Gastrocnemius medialis (tissue), 4 donors: ENCODE results near the gene ACSL1. TPM values are rescaled to one million over a fixed set of nuclear protein-coding genes. Genes with fewer than 3 reads are reported as not detected.

ENCODE experiments used
- ATAC-seq, 2 donors: fragments of 150-250 bp; one replicate each; pipeline ENCODE4 v1.9.1; 2016
- DNase-seq, 2 donors: peaks; one replicate each; pipeline ENCODE4 v3.0.0-alpha.2; 2019
- H3K27ac ChIP-seq, 4 donors: fragments of 200-600 bp; sonication (generic); 1 replicate in 1 of 4; 2 replicates in 3 of 4; pipeline ENCODE4 v1.5.1; 2016 to 2018; ENCODE audit warnings: mild to moderate bottlenecking in 2 of 4, moderate library complexity in 1 of 4
- H3K27me3 ChIP-seq, 3 donors: fragments of 200-600 bp; sonication (generic) in 2 of 3; 1 replicate in 1 of 3; 2 replicates in 2 of 3; pipeline versions ENCODE4 v1.5.1 to v1.6.0; 2016 to 2019; ENCODE audit warnings: mild to moderate bottlenecking in 1 of 3, moderate library complexity in 1 of 3
- H3K36me3 ChIP-seq, 2 donors: fragments of 200-600 bp; sonication (generic) in 1 of 2; one replicate each; pipeline ENCODE4 v1.5.1; 2017 to 2018
- H3K4me1 ChIP-seq, 2 donors: fragments of 200-600 bp; sonication (generic) in 1 of 2; one replicate each; pipeline ENCODE4 v1.5.1; 2016 to 2017; ENCODE audit warnings: mild to moderate bottlenecking in 2 of 2
- H3K4me3 ChIP-seq, 4 donors: fragments of 200-600 bp; sonication (generic) in 3 of 4; 1 replicate in 1 of 4; 2 replicates in 3 of 4; pipeline ENCODE4 v1.5.1; 2016 to 2019; ENCODE audit warnings: mild to moderate bottlenecking in 2 of 4
- H3K9me3 ChIP-seq, 3 donors: fragments of 200-600 bp; sonication (generic) in 2 of 3; 1 replicate in 1 of 3; 2 replicates in 2 of 3; pipeline ENCODE4 v1.5.1; 2016 to 2019
- POLR2A ChIP-seq, 2 donors: fragments of 450-650 bp; IDR thresholded peaks; one replicate each; pipeline ENCODE4 v1.6.1; 2017; ENCODE audit warnings: antibody characterized with exemption in 2 of 2, mild to moderate bottlenecking in 2 of 2, moderate library complexity in 2 of 2
- in situ Hi-C, 4 donors: fragments of 200-750 bp; cut with MboI; loops; one replicate each; pipeline versions ENCODE4 v1.15.0 to v1.8.0; 2017; ENCODE audit warnings: low sequenced_read_pairs in 4 of 4
- intact Hi-C: fragments of 100-400 bp; cut with DNase I; formaldehyde crosslinking; loops from one replicate; pipeline ENCODE4 v1.15.1; 2023; ENCODE audit warnings: low total_unique reads
- total RNA-seq, 4 donors: library from RNA; depleted of rRNA; stranded (reverse); fragments of >200 nt; gene quantifications; one replicate each; pipeline versions ENCODE4 v1.1.0 to v1.2.3, GENCODE V29; 2016
- TF ChIP-seq, protein P1 (sequence below), 5 experiments: fragments of 450-650 bp in 3 of 5; fragments of 200-600 bp in 2 of 5; sonication (generic) in 2 of 5; IDR thresholded peaks in 4 of 5; conservative IDR thresholded peaks in 1 of 5; 1 replicate in 4 of 5; 2 replicates in 1 of 5; pipeline ENCODE4 v1.5.1; 2016 to 2019; ENCODE audit warnings: antibody characterized with exemption in 5 of 5, mild to moderate bottlenecking in 3 of 5, moderate library complexity in 3 of 5

The ACSL1 gene
- total RNA-seq, 4 donors from 2014 or later, result 591 to 2,181 (median 1,316) TPM

DNA sequence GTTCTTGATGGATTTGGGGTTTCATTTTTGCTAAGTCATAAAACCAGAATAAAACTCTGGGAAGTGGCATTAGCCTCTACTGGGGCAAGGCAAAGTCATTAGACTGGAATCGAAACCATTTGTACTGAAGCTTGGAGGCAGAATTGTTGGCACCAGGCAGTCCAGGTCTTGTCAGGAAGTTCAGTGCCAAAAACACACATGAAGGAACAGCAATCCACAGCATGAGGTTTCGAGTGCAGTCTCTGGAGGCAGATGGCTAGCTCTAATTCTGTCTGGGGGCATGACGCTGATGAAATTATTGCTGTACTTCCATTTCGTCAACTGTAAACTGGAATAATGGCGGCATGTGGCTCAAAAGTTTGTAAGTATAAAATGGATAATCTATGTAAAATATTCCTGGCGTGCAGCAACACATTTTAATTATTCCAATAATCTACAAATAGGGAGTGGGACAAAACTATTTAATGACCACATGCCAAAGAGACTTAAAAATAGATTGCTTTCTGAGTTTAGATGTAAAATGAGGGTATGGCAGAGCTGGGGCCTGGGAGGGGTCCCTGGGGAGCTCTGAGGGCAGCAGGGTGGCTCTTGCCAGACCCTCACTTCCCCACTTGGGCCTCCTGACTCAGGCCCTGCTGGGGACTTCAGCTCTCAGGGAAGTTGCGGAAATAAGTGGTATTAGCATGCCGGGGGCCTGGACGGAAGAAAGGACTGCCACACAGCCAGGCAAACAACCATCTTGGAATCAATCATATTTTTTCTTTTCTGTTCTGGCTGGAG, 73.1 kb downstream of the ACSL1 start:
- peak in 1 of 2 donors; percentile 41 for DNase-seq
- H3K9me3 ChIP-seq, result no peaks in the 10 kb centered on the region
- TF ChIP-seq POLR2A (IDR thresholded peaks at IDR 0.05), result no peak
- TF ChIP-seq, protein P1, sequence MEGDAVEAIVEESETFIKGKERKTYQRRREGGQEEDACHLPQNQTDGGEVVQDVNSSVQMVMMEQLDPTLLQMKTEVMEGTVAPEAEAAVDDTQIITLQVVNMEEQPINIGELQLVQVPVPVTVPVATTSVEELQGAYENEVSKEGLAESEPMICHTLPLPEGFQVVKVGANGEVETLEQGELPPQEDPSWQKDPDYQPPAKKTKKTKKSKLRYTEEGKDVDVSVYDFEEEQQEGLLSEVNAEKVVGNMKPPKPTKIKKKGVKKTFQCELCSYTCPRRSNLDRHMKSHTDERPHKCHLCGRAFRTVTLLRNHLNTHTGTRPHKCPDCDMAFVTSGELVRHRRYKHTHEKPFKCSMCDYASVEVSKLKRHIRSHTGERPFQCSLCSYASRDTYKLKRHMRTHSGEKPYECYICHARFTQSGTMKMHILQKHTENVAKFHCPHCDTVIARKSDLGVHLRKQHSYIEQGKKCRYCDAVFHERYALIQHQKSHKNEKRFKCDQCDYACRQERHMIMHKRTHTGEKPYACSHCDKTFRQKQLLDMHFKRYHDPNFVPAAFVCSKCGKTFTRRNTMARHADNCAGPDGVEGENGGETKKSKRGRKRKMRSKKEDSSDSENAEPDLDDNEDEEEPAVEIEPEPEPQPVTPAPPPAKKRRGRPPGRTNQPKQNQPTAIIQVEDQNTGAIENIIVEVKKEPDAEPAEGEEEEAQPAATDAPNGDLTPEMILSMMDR (IDR thresholded peaks at IDR 0.05 in 4 of 5, conservative IDR thresholded peaks at IDR 0.05 in 1 of 5), result no peak
- intact Hi-C loops (loop anchor here (5.0 kb wide), 1 partner anchor 40 kb away; no protein-coding TSS in a partner anchor), in situ Hi-C loops (loop anchor here in 2 of 4 donors (10.0 to 25.0 kb wide), 2 partner anchors 62 to 385 kb away; partner anchors contain the start of gene SLC25A4 (in 1 of the 2))
- peaks cover 45 to 54% of the 10 kb centered on the region in 2 donors for H3K4me1 ChIP-seq
- ATAC-seq, result peak in 1 of 2 donors; percentile 14
- H3K4me3 ChIP-seq, result no peak overlapping the region
- peaks cover 0 to 32% of the 10 kb centered on the region in 2 donors for H3K36me3 ChIP-seq
- peak overlapping the region; percentile 74 to 85 (median 78) for H3K27ac ChIP-seq
- H3K27me3 ChIP-seq, result no peaks in the 10 kb centered on the region

DNA sequence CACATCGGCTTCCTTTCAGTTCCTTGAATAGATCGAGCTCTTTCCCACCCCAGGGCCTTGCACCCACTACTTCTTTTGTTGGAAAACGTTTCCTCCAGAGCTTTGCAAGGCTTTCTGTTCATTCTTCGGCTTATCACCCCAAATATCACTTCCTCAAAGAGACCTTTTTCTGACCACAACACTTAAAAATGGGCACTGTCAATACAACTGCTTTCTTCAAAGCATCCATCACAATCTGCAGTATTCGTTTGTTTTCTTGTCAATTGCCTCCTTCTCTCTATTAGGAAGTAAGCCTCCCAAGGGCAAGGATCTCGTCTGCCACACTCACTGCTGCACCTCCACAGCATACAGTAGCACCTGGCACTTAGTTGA, 74.2 kb downstream of the ACSL1 start:
- in situ Hi-C loops, result loop anchor here in 2 of 4 donors (10.0 to 25.0 kb wide), 2 partner anchors 63 to 386 kb away; partner anchors contain the start of gene SLC25A4 (in 1 of the 2)
- Histone ChIP-seq H3K4me1 (peaks cover 45 to 54% of the 10 kb centered on the region in 2 donors), H3K36me3 (peaks cover 0 to 21% of the 10 kb centered on the region in 2 donors), H3K9me3 (no peaks in the 10 kb centered on the region), H3K4me3 (no peak overlapping the region), H3K27me3 (no peaks in the 10 kb centered on the region), H3K27ac (peak overlapping the region; percentile 74 to 85 (median 78))
- DNase-seq (no peak), ATAC-seq (no peak)
- TF ChIP-seq POLR2A (IDR thresholded peaks at IDR 0.05), result no peak
- TF ChIP-seq, protein P1 (IDR thresholded peaks at IDR 0.05 in 4 of 5, conservative IDR thresholded peaks at IDR 0.05 in 1 of 5), result no peak
- intact Hi-C loops, result loop anchor here (5.0 kb wide), 1 partner anchor 41 kb away; no protein-coding TSS in a partner anchor

GRCh38 chr4:184750926-184751584, 74.7 kb downstream of the ACSL1 start:
- in situ Hi-C loops, result loop anchor here in 2 of 4 donors (10.0 to 25.0 kb wide), 2 partner anchors 64 to 386 kb away; partner anchors contain the start of gene SLC25A4 (in 1 of the 2)
- no peaks in the 10 kb centered on the region for H3K9me3 ChIP-seq
- H3K27ac ChIP-seq, result peak overlapping the region; percentile 74 to 85 (median 78)
- no peak overlapping the region for H3K4me3 ChIP-seq
- no peaks in the 10 kb centered on the region for H3K27me3 ChIP-seq
- DNase-seq (no peak), ATAC-seq (no peak)
- intact Hi-C loops, result loop anchor here (5.0 kb wide), 1 partner anchor 41 kb away; no protein-coding TSS in a partner anchor
- peaks cover 0 to 19% of the 10 kb centered on the region in 2 donors for H3K36me3 ChIP-seq
- no peak for TF ChIP-seq POLR2A (IDR thresholded peaks at IDR 0.05)
- TF ChIP-seq, protein P1 (IDR thresholded peaks at IDR 0.05 in 4 of 5, conservative IDR thresholded peaks at IDR 0.05 in 1 of 5), result no peak
- H3K4me1 ChIP-seq, result peaks cover 45 to 54% of the 10 kb centered on the region in 2 donors

DNA sequence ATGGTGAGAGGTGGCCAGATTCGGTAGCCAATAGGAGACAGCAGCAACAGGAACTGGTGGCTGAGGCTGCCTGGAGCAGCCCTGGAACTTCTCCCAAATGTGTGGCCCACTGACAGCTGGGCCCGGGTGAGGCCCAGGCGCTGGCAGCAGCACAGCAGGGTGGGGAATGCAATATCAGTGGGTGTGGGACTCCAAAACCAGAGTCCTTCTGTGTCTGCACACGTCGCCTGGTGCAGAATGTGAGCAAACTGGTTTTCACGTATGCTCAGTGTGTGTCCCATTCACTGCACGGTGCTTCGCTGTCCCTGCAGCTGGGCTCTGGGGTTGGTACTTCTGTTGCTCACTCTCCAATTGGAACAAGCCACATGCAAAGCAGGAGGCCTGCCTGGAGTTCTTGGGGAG, 77.5 kb downstream of the ACSL1 start:
- Histone ChIP-seq H3K36me3 (no peaks in the 10 kb centered on the region), H3K4me1 (peaks cover 34 to 37% of the 10 kb centered on the region in 2 donors), H3K4me3 (no peak overlapping the region), H3K9me3 (no peaks in the 10 kb centered on the region), H3K27ac (peak overlapping the region; percentile 74 to 85 (median 79)), H3K27me3 (no peaks in the 10 kb centered on the region)
- in situ Hi-C loops, result loop anchor here in 3 of 4 donors (5.0 to 25.0 kb wide), 2 partner anchors 74 to 239 kb away; no protein-coding TSS in a partner anchor
- DNase-seq (peak in 1 of 2 donors; percentile 64), ATAC-seq (peak in 1 of 2 donors; percentile 4)
- TF ChIP-seq, protein P1 (IDR thresholded peaks at IDR 0.05 in 4 of 5, conservative IDR thresholded peaks at IDR 0.05 in 1 of 5), result no peak
- TF ChIP-seq POLR2A (IDR thresholded peaks at IDR 0.05), result no peak
- intact Hi-C loops, result loop anchor here (5.0 to 10.0 kb wide), 4 partner anchors 159 to 647 kb away; partner anchors contain the start of genes ANKRD37, CFAP97, LRP2BP and SNX25
